Fibroblast of lung (primary cell): ENCODE results near the gene LAMC3. TPM values are rescaled to one million over a fixed set of nuclear protein-coding genes. Genes with fewer than 3 reads are reported as not detected.

ENCODE experiments used
- DNase-seq, 2 donors: peaks; one replicate each; pipeline versions ENCODE4 v3.0.0 to v3.0.0-alpha.2; 2010; ENCODE audit warnings: low read depth in 2 of 2
- H2AFZ ChIP-seq: 2 replicates; pipeline ENCODE4 v1.5.1; 2012; ENCODE audit warnings: low read length, control low read depth, inconsistent platforms
- H3K27ac ChIP-seq: 2 replicates; pipeline ENCODE4 v1.5.1; 2011; ENCODE audit warnings: low read length, control low read depth; ENCODE audit not compliant: insufficient read depth
- H3K27me3 ChIP-seq: 2 replicates; pipeline ENCODE4 v1.5.1; 2011; ENCODE audit warnings: mild to moderate bottlenecking, low read length; ENCODE audit not compliant: control insufficient read depth, insufficient read depth
- H3K36me3 ChIP-seq: 2 replicates; pipeline ENCODE4 v1.5.1; 2011; ENCODE audit warnings: low read length; ENCODE audit not compliant: control insufficient read depth, insufficient read depth
- H3K4me1 ChIP-seq: 2 replicates; pipeline ENCODE4 v1.5.1; 2011; ENCODE audit warnings: low read length; ENCODE audit not compliant: control insufficient read depth, insufficient read depth; ENCODE audit errors: extremely low read depth
- H3K4me2 ChIP-seq: 2 replicates; pipeline ENCODE4 v1.5.1; 2011; ENCODE audit warnings: low read length, control low read depth; ENCODE audit not compliant: insufficient read depth; ENCODE audit errors: extremely low read depth
- H3K4me3 ChIP-seq, 4 experiments: fragments of 200-600 bp in 1 of 4; sonication (generic) in 1 of 4; replicated peaks in 1 of 4; 2 replicates each; pipeline ENCODE4 v1.5.1; 2011 to 2016; ENCODE audit warnings: low read length in 4 of 4, low read depth in 3 of 4, mild to moderate bottlenecking in 3 of 4, control low read depth in 2 of 4, inconsistent platforms in 1 of 4, mixed read lengths in 1 of 4; ENCODE audit not compliant: insufficient read depth in 1 of 4; ENCODE audit errors: control extremely low read depth in 1 of 4
- H3K79me2 ChIP-seq: 2 replicates; pipeline ENCODE4 v1.5.1; 2012; ENCODE audit warnings: mild to moderate bottlenecking, low read length, inconsistent platforms; ENCODE audit not compliant: control insufficient read depth, insufficient read depth
- H3K9ac ChIP-seq: 2 replicates; pipeline ENCODE4 v1.5.1; 2011; ENCODE audit warnings: mild to moderate bottlenecking, low read length, control low read depth; ENCODE audit not compliant: insufficient read depth
- H3K9me3 ChIP-seq: 2 replicates; pipeline ENCODE4 v1.5.1; 2012; ENCODE audit warnings: low read depth, low read length; ENCODE audit not compliant: control insufficient read depth, insufficient read depth
- H4K20me1 ChIP-seq: 2 replicates; pipeline ENCODE4 v1.5.1; 2011; ENCODE audit warnings: low read length; ENCODE audit not compliant: control insufficient read depth, insufficient read depth; ENCODE audit errors: extremely low read depth
- EZH2 ChIP-seq: IDR thresholded peaks from 2 replicates; pipeline ENCODE4 v1.5.1; 2012; ENCODE audit warnings: low read length, control low read depth, mild to moderate bottlenecking; ENCODE audit errors: missing control alignments
- polyA plus RNA-seq, 2 donors: library from polyadenylated mRNA; depleted of rRNA in 1 of 2; stranded (reverse) in 1 of 2; unstranded in 1 of 2; fragments of >200 nt; gene quantifications; 2 replicates each; pipeline ENCODE4 v1.2.1, GENCODE V29; 2011 to 2012; ENCODE audit warnings: missing spikeins in 1 of 2
- total RNA-seq: library from RNA; depleted of rRNA; stranded (reverse); fragments of >200 nt; gene quantifications from 2 replicates; pipeline ENCODE4 v1.2.1, GENCODE V29; 2014
- TF ChIP-seq, protein P1 (sequence below), 2 donors: IDR thresholded peaks in 1 of 2; conservative IDR thresholded peaks in 1 of 2; 1 replicate in 1 of 2; 2 replicates in 1 of 2; pipeline ENCODE4 v1.5.1; 2011 to 2012; ENCODE audit warnings: low read length in 2 of 2, control low read depth in 1 of 2, inconsistent platforms in 1 of 2, low read depth in 1 of 2, mild to moderate bottlenecking in 1 of 2

LAMC3 gene
- total and polyA plus RNA-seq, 2 donors (not counting 1 experiment from before 2014, with no cell fraction given): 0.17 to 1.4 TPM

DNA sequence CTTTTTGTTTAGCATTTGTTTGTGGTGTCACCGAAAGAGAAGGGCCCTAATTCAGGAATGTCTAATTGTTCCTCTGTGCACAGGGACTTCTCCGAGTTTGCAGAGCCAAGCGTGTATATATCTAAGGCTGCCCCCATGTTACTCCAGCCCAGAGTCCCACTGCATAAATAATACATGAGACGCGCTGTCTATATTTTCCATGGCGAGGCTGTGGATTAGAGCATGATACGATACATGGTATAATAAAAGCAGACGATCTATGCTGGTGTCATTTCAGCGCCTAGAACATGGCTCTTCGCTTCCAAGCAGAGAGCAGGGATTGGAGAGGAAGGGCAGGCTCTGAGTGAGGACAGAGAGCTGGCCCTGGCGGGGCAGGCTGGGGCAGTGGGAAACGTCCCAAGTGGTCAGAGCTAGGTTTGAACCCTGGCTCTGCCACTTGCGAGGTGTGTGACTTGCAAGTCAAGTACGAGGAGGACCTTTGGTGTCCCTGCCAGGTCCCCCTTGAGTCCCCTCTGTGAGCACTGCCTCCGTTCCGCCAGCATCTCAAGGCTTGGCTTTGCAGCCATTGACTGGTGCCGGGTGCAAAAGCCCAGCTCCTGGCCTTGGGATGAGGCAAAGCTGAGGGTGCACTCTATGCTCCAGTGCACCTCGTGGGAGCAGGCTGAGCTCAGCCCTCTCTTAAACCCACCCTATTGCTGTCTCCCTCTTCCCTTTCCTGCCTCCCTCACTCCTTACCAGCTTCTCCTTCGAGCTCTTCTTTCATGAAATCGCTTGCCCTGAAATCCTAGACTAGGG is 29.2 kb upstream of the LAMC3 start:
- no peak for DNase-seq
- Histone ChIP-seq H3K4me3 (no peak overlapping the region), H3K4me1 (no peaks in the 10 kb centered on the region), H2AFZ (no peak overlapping the region), H3K27ac (no peak overlapping the region), H3K27me3 (peaks cover 9% of the 10 kb centered on the region), H3K9ac (no peak overlapping the region), H3K79me2 (no peaks in the 10 kb centered on the region), H3K4me2 (no peak overlapping the region), H4K20me1 (no peaks in the 10 kb centered on the region), H3K36me3 (no peaks in the 10 kb centered on the region), H3K9me3 (no peaks in the 10 kb centered on the region)
- TF ChIP-seq, protein P1, sequence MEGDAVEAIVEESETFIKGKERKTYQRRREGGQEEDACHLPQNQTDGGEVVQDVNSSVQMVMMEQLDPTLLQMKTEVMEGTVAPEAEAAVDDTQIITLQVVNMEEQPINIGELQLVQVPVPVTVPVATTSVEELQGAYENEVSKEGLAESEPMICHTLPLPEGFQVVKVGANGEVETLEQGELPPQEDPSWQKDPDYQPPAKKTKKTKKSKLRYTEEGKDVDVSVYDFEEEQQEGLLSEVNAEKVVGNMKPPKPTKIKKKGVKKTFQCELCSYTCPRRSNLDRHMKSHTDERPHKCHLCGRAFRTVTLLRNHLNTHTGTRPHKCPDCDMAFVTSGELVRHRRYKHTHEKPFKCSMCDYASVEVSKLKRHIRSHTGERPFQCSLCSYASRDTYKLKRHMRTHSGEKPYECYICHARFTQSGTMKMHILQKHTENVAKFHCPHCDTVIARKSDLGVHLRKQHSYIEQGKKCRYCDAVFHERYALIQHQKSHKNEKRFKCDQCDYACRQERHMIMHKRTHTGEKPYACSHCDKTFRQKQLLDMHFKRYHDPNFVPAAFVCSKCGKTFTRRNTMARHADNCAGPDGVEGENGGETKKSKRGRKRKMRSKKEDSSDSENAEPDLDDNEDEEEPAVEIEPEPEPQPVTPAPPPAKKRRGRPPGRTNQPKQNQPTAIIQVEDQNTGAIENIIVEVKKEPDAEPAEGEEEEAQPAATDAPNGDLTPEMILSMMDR (conservative IDR thresholded peaks at IDR 0.05 in 1 of 2, IDR thresholded peaks at IDR 0.05 in 1 of 2; ENCODE audit: low read depth in 1 of 2, low read length in 2 of 2): no peak
- no peak for TF ChIP-seq EZH2

DNA sequence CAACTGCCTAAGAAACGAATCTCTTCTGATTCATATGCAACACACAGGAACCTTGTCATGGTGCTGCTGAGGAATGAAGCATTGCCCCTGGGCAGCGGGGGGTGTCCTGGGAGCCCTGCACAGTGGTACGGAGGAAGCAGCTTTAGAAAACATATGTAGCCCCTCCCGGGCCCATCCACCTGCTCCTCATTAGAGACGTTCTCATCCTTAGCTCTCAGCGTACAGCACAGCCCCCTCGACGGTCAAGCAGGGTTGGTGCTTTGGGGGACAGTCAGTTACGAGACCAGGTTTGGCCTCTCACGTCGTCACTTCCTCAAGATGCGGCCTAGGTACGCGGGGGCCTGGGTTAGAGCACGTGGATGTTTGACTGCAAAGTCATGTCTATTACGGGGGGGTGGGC is 28.4 kb upstream of the LAMC3 start:
- H3K4me1 ChIP-seq: no peaks in the 10 kb centered on the region
- H3K36me3 ChIP-seq: no peaks in the 10 kb centered on the region
- no peak for DNase-seq
- H3K9me3 ChIP-seq: no peaks in the 10 kb centered on the region
- H3K27ac ChIP-seq: no peak overlapping the region
- no peak overlapping the region for H3K9ac ChIP-seq
- peaks cover 9% of the 10 kb centered on the region for H3K27me3 ChIP-seq
- H4K20me1 ChIP-seq: no peaks in the 10 kb centered on the region
- no peak for TF ChIP-seq EZH2
- TF ChIP-seq, protein P1 (conservative IDR thresholded peaks at IDR 0.05 in 1 of 2, IDR thresholded peaks at IDR 0.05 in 1 of 2; ENCODE audit: low read depth in 1 of 2, low read length in 2 of 2): no peak
- no peak overlapping the region for H3K4me3 ChIP-seq
- H3K4me2 ChIP-seq: no peak overlapping the region
- no peak overlapping the region for H2AFZ ChIP-seq
- H3K79me2 ChIP-seq: no peaks in the 10 kb centered on the region

DNA sequence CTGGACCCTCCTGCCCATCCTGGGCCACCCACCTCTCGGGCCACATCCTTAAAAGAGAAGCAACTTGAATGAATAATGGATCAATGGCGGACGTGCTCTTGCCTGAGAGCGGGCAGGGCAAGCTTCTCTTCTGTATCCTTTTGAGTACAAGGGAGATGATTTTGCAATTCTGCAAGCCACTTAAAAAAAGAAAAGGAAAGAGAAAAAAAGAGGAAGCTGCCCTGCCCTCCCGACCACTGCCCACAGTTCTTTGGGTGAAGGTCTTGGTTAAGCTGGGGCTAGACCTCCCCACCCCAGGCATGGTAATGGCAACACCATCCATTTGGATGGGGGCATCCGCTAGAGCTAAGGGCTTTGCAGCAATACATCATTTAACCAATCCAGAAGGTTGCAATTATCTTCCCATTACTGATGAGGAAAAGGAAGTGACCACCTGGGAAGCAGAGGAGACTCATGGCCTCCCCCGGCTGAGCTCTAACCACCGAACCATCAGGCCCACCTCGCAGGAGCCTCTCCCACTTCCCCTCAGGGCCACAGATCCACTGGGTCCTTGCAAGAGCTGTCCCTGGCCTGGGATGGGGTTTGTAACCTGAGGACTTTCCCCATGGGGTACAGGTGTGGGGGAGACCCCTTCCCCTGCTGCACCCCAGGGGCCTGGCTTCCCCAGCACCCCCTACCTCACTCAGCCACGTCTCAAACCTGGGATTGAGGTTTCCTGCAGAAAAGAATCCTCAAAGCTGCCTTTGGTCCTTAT is 27.8 kb upstream of the LAMC3 start:
- Histone ChIP-seq H4K20me1 (no peaks in the 10 kb centered on the region), H3K4me2 (no peak overlapping the region), H3K27ac (no peak overlapping the region), H2AFZ (no peak overlapping the region), H3K79me2 (no peaks in the 10 kb centered on the region), H3K9ac (no peak overlapping the region), H3K36me3 (no peaks in the 10 kb centered on the region), H3K4me1 (no peaks in the 10 kb centered on the region), H3K9me3 (no peaks in the 10 kb centered on the region), H3K27me3 (peaks cover 5% of the 10 kb centered on the region), H3K4me3 (no peak overlapping the region)
- no peak for TF ChIP-seq EZH2
- DNase-seq: no peak
